PFSK-1 (cell line): ENCODE measurements around the gene ATG14.

Experiments used
- FOXP2 ChIP-seq: optimal IDR thresholded peaks from 2 replicates; pipeline ENCODE3; 2011; ENCODE audit warnings: borderline replicate concordance, control low read depth, inconsistent platforms; ENCODE audit not compliant: insufficient read depth; ENCODE audit errors: extremely low read length, extremely low read depth
- POLR2AphosphoS5 ChIP-seq: IDR thresholded peaks from 2 replicates; pipeline ENCODE4 v1.6.1; 2012; ENCODE audit warnings: low read depth, mild to moderate bottlenecking, control low read depth, low read length, moderate library complexity
- SIN3A ChIP-seq: IDR thresholded peaks from 2 replicates; pipeline ENCODE4 v1.6.1; 2012; ENCODE audit warnings: mild to moderate bottlenecking, low read length, moderate library complexity, borderline replicate concordance; ENCODE audit not compliant: insufficient read depth
- TAF1 ChIP-seq: IDR thresholded peaks from 2 replicates; pipeline ENCODE4 v1.6.1; 2012; ENCODE audit warnings: low read length, control low read depth, borderline replicate concordance; ENCODE audit not compliant: insufficient read depth
- TF ChIP-seq, protein P1 (sequence below), 2 experiments: IDR thresholded peaks; 2 replicates each; pipeline versions ENCODE4 v1.6.1 to v1.8.0; 2011 to 2012; ENCODE audit warnings: low read depth in 2 of 2, low read length in 2 of 2, control low read depth in 1 of 2, inconsistent platforms in 1 of 2, mild to moderate bottlenecking in 1 of 2, moderate library complexity in 1 of 2; ENCODE audit not compliant: insufficient read depth in 1 of 2

ATG14 gene

DNA sequence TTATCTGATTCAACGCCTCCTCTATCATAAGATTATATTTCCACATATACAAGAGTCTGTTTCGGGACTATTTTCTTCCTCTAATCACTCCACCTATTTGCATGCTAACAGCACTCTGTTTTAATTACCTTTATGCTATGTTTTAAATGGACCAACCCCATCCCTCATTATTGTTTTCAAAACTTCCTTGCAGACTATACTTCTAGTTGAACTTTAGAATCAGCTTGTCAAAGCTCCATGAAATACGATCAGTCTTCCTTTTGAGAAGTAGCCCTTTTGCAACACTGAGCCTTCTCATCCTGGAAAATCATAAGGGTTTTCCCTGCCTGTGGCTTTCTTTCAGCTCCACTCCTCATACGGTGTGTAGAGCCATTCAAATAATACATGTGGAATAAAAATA, 36.9 kb downstream of the ATG14 start:
- TF ChIP-seq SIN3A (no peak), FOXP2 (no peak), POLR2AphosphoS5 (no peak), TAF1 (no peak)
- TF ChIP-seq, protein P1, sequence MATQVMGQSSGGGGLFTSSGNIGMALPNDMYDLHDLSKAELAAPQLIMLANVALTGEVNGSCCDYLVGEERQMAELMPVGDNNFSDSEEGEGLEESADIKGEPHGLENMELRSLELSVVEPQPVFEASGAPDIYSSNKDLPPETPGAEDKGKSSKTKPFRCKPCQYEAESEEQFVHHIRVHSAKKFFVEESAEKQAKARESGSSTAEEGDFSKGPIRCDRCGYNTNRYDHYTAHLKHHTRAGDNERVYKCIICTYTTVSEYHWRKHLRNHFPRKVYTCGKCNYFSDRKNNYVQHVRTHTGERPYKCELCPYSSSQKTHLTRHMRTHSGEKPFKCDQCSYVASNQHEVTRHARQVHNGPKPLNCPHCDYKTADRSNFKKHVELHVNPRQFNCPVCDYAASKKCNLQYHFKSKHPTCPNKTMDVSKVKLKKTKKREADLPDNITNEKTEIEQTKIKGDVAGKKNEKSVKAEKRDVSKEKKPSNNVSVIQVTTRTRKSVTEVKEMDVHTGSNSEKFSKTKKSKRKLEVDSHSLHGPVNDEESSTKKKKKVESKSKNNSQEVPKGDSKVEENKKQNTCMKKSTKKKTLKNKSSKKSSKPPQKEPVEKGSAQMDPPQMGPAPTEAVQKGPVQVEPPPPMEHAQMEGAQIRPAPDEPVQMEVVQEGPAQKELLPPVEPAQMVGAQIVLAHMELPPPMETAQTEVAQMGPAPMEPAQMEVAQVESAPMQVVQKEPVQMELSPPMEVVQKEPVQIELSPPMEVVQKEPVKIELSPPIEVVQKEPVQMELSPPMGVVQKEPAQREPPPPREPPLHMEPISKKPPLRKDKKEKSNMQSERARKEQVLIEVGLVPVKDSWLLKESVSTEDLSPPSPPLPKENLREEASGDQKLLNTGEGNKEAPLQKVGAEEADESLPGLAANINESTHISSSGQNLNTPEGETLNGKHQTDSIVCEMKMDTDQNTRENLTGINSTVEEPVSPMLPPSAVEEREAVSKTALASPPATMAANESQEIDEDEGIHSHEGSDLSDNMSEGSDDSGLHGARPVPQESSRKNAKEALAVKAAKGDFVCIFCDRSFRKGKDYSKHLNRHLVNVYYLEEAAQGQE (IDR thresholded peaks at IDR 0.05; ENCODE audit: insufficient read depth in 1 of 2, low read depth in 2 of 2, low read length in 2 of 2) = no peak

GRCh38 chr14:55373784-55374705, 37.6 kb downstream of the ATG14 start:
- TF ChIP-seq, protein P1 (IDR thresholded peaks at IDR 0.05; ENCODE audit: insufficient read depth in 1 of 2, low read depth in 2 of 2, low read length in 2 of 2) = no peak
- TF ChIP-seq TAF1 (no peak), FOXP2 (no peak), SIN3A (no peak), POLR2AphosphoS5 (no peak)

DNA sequence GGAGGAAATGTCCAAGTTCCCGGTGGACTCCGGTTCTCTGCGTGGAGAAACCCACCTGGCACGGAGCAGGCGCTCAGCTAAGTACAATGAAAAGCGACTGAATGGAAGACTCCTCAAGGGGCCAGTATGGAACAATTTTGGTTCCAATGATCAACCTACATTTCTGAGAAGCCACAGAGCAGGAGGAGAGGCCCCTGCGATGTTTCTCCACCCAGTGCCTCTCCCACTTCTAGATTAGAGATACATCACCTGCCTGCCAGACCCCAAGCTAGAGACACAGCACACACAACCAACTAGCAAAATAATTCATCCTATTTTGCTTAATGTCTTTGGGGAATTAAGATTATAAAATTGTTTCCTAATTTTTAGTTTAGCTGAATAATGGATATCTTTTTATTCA, 38.8 kb downstream of the ATG14 start:
- TF ChIP-seq, protein P1 (IDR thresholded peaks at IDR 0.05; ENCODE audit: insufficient read depth in 1 of 2, low read depth in 2 of 2, low read length in 2 of 2) = no peak
- TF ChIP-seq POLR2AphosphoS5 (no peak), TAF1 (no peak), SIN3A (no peak), FOXP2 (no peak)

DNA sequence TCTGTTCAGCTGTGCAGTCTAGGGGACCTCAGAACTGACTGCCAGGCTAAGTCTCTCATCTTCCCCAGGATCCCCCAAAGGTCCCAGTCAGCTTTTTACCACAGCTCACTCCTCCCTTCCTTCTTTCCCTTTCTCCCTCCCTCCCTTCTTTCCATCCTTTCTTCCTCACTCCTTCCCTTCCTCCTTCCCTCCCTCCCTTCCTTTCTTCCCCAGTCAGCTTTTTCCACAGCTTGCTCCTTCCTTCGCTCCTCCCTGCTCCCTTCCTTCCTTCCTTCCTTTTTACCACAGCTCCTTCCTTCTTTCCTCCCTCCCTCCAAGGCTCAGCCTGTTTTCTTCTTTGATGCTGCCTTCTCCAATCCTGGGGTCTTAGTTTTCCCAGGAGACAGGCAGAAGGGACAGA, 39.2 kb downstream of the ATG14 start:
- no peak for TF ChIP-seq POLR2AphosphoS5
- no peak for TF ChIP-seq SIN3A
- TF ChIP-seq, protein P1 (IDR thresholded peaks at IDR 0.05; ENCODE audit: insufficient read depth in 1 of 2, low read depth in 2 of 2, low read length in 2 of 2) = no peak
- no peak for TF ChIP-seq TAF1
- TF ChIP-seq FOXP2 = no peak
